ENCODE results near the gene IL6ST.
"Not testable (repeated sequence)": the region's sequence is repeated elsewhere in the genome, so short reads cannot be mapped to it uniquely, and the experiment has no call there.

The IL6ST gene

GRCh38 chr5:55994495-55994997 is at the start of gene IL6ST:
Gene IL6ST, minus strand, starts transcription at chr5:55994963. Its CDS starts 18,685 bp downstream, at chr5:55976278.
- DNase-seq (ENCODE audit: low spot score), result peak; percentile 52

DNA sequence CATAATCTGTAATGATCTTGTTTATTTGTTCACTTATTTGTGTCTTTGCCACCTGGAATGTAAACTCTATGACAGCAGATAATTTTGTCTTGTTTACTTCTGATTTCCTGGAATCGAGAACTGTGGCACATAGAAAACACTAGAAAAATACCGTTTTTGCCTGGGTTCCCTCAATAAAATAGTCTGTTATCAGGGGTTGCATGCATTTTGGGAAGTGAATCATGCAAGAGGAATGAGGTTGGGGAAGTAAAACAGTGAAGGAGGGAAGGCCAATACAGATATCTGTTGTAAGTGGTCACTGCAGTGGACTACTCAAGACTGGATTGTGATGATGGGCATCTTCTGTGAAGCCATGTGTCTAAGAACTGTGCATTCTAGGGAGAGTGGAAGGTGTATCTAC is 45.2 kb upstream of the IL6ST start:
- DNase-seq (ENCODE audit: low spot score), result peak; percentile 73

- DNase-seq (ENCODE audit: low spot score), result not testable (repeated sequence)
These were observed 43.4 kb upstream of the IL6ST start for GRCh38 chr5:56038206-56038605.

GRCh38 chr5:56037531-56038010 is 42.8 kb upstream of the IL6ST start:
- DNase-seq (ENCODE audit: low spot score), result peak; percentile 65

GRCh38 chr5:56035394-56035793 is 40.6 kb upstream of the IL6ST start:
- not testable (repeated sequence) for DNase-seq (ENCODE audit: low spot score)

- DNase-seq (ENCODE audit: low spot score), result not testable (repeated sequence)
These were observed 35.3 kb upstream of the IL6ST start for GRCh38 chr5:56029871-56030630.

GRCh38 chr5:56029457-56029856 is 34.7 kb upstream of the IL6ST start:
- DNase-seq (ENCODE audit: low spot score), result no peak

- DNase-seq (ENCODE audit: low spot score), result no peak
These were observed 33.9 kb upstream of the IL6ST start for GRCh38 chr5:56028708-56029107.

GRCh38 chr5:56026863-56027300 is 32.1 kb upstream of the IL6ST start:
- no peak for DNase-seq (ENCODE audit: low spot score)

GRCh38 chr5:56025151-56025885 is 30.6 kb upstream of the IL6ST start:
- DNase-seq (ENCODE audit: low spot score), result no peak

DNA sequence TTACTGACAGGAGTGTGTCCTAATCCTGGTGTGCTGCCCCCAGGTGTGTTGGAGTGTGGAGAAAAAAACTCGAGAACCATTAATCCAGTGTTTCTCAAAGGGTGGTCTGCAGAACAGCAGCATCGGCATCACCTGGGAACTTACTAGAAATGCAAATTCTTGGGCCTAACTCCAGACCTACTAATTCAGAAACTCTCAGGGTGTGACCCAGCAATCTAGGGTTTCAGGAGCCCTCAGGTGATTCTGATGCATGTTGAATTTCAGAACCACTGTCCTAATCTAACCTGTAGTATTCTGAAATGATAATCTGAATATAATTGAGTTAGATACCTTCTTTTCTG is 30.0 kb upstream of the IL6ST start:
- no peak for DNase-seq (ENCODE audit: low spot score)

DNA sequence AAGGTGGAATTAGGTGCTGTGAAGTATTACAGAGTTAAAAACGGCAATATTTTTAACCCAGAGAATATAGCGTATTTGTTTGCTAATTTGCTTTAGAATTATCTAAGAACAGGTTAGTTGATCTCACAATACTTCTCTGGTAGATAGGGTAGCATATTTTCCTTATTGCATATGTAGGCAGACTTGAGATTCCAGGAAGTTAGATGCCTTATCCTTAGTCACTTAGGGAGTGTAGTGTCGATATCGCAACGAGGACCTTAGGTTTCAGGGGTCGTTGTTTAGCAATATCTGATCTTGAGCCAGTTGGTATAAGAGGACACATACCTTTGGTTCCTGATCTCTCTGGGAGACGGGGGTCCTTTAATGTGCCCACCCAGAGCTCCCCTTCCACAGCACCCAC is 28.5 kb upstream of the IL6ST start:
- DNase-seq (ENCODE audit: low spot score), result no peak

DNA sequence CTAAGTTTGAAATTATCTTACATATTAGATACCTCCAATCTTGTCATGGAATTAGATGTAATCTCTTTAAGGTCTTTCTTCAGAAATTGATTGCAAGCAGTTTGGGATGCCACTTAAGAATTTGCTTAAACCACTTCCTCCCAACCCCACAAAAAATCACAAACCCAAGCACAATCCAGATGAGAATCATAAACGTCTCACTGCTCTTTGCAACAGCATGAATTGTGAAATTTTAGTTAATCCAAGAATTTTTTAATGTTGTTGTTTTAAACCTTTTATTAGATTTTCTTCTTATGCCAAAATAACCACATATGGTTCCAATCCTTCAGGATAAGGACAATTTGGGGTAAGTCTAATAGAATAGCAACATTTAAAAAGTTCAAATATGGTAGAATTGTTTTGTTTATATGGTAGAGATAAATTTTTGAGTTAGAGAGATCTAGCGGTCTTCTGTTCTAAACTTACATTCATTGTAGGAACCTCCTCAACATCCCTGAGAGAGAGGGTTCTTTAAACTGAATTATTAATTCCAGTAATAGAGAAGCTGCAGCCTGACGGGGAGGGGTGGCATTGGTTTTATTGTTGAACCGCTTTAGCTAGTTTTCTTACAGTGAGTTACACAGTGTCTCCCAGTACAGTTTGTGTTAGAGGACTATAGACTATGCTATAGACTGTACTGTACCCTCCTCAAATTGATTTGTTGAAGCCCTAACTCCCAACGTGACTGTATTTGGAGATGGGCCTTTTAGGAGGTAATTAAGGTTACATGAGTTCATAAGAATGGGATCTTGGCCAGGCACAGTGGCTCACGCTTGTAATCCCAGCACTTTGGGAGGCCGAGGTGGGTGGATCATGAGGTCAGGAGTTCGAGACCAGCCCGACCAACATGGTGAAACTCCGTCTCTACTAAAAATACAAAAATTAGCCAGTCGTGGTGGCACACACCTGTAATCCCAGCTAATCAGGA is 24.8 kb upstream of the IL6ST start:
- no peak for DNase-seq (ENCODE audit: low spot score)

DNA sequence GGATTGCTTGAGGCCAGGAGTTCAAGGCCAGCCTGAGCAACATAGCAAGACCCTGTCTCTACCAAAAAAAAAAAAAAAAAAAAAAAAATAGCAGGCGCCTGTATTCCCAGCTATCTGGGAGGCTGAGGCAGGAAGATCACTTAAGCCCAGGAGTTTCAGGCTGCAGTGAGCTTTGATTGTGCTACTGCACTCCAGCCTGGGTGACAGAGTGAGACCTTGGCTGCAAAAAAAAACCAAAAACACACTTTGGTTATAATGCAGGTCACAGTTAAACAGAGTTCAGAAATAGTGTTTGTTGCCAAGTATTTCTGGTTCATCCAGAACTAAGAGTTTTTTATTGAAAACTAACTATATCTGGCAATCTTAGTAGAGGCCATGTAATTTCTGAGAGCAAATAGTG is 24.1 kb upstream of the IL6ST start:
- DNase-seq (ENCODE audit: low spot score), result no peak

GRCh38 chr5:56014701-56015100 is 19.9 kb upstream of the IL6ST start:
- DNase-seq (ENCODE audit: low spot score), result not testable (repeated sequence)

- not testable (repeated sequence) for DNase-seq (ENCODE audit: low spot score)
These were observed 19.2 kb upstream of the IL6ST start for GRCh38 chr5:56013939-56014338.

- no peak for DNase-seq (ENCODE audit: low spot score)
These were observed 17.7 kb upstream of the IL6ST start for GRCh38 chr5:56012281-56012963.

DNA sequence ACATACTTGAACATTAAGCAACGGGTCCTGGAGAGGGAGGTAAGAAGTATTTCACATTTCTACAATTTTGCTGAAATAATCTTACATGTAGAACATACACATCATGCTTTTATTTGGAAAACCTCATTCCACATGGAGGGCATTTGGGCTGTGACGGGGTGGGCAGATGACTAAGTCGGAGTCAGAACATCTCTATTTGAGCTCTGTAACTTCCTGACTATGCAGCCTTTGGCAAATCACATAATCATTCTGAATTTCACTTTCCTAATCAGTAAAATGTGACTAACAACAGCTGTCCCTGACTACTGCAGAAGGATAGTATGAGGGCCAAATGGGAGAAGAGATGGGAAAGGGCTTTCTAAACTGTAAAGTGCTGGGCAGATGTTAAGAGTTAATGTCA is 17.1 kb upstream of the IL6ST start:
- DNase-seq (ENCODE audit: low spot score), result no peak

DNA sequence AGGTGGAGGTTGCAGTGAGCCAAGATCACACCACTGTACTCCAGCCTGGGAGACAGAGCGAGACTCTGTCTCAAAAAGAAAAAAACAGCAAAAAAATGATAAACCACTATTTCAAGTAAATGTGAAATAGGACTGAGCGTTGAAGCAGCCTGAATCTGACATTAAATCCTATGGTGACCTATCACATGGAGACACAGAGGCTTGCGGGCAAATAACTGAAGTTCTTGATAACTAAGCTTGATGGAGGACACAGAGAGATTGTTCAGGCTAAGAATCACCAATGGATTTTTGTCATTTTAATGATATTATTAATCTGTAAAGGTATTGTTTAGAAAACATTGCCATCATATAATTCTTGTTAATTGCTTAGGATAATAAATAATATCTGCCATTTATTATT is 15.7 kb upstream of the IL6ST start:
- no peak for DNase-seq (ENCODE audit: low spot score)

DNA sequence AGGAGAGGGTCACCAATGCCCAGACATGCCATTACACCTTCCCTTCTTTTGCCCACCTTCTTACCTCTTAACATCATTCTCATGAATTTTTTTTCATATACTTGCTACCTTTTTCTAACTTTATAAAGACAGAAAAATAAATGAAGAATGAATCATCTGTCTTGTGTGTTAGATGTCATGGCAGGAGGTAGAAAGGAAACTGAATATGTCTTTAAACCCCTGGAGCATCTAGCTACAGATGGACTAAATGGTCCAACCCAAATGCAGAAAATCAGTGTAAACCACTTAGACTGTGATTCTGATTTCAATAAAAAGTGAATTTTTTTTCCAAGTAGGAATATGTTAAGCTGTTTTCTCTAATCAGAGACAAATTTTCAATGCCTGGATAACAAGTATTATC is 11.8 kb upstream of the IL6ST start:
- no peak for DNase-seq (ENCODE audit: low spot score)

DNA sequence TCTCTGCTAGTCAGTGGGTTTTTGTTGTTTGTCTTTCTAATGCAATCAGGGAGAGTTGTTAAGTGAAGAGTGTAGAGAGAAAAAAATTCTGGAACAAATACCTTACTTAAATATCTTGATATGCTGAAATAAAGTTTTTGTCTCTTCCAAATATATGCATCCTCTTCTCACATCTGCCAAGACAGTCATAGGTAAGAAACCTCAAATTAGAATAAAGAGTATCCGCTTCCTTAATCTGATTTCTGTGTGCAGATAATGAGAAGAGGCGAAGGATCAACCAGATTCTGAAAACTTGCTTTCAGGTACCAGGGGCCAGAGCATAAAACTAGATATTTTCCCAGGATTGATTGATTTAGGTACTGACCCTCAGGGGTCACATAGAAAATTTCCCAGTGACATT is 11.3 kb upstream of the IL6ST start:
- DNase-seq (ENCODE audit: low spot score), result no peak

Measured in pons (tissue), 1 donor.